H1 (cell line): Measurements from ENCODE around the gene PPP1R14C. TPM values are rescaled to one million over a fixed set of nuclear protein-coding genes. Genes with fewer than 3 reads are reported as not detected.

Experiments
- CTCF ChIA-PET: fragments of 300-600 bp; sonication (Branson Sonifier 250); formaldehyde crosslinking; loops from one replicate; lab custom pipeline; 2021; ENCODE audit not compliant: partially characterized antibody; lab: Charles Lee
- POLR2A ChIA-PET: fragments of 300-600 bp; sonication (Branson Sonifier 250); formaldehyde crosslinking; loops from one replicate; lab custom pipeline; 2021; ENCODE audit warnings: inconsistent platforms; ENCODE audit not compliant: partially characterized antibody; lab: Charles Lee
- DNase-seq, 2 experiments: peaks; one replicate each; pipeline versions ENCODE4 v3.0.0 to v3.0.0-alpha.2; 2010 to 2022; ENCODE audit warnings: low spot score in 2 of 2, low read depth in 1 of 2, mixed read lengths in 1 of 2
- FAIRE-seq: peaks from 2 replicates; lab custom pipeline; 2011; peaks lifted over from hg19 to GRCh38; lab: Jason Lieb, UNC
- H2AFZ ChIP-seq: 2 replicates; pipeline ENCODE4 v1.8.1; 2012; ENCODE audit warnings: low read length, inconsistent platforms
- H2AK5ac ChIP-seq: 2 replicates; pipeline ENCODE4 v1.6.1; 2013; ENCODE audit warnings: low read depth, low read length
- H2BK120ac ChIP-seq: replicated peaks from 2 replicates; pipeline ENCODE3; 2013; ENCODE audit warnings: low read depth, low read length, inconsistent platforms
- H2BK12ac ChIP-seq: 2 replicates; pipeline ENCODE4 v1.6.1; 2013; ENCODE audit warnings: low read depth, low read length
- H2BK15ac ChIP-seq: 2 replicates; pipeline ENCODE4 v1.6.1; 2013; ENCODE audit warnings: low read length
- H2BK20ac ChIP-seq: 2 replicates; pipeline ENCODE4 v1.6.1; 2013; ENCODE audit warnings: low read length
- H2BK5ac ChIP-seq: 2 replicates; pipeline ENCODE4 v1.6.1; 2013; ENCODE audit warnings: low read depth, low read length
- H3K14ac ChIP-seq: 2 replicates; pipeline ENCODE4 v1.6.1; 2013; ENCODE audit warnings: inconsistent platforms; ENCODE audit not compliant: insufficient read length
- H3K18ac ChIP-seq: 2 replicates; pipeline ENCODE4 v1.6.1; 2013; ENCODE audit warnings: low read length; ENCODE audit errors: extremely low read depth
- H3K23ac ChIP-seq: 2 replicates; pipeline ENCODE4 v1.6.1; 2013; ENCODE audit warnings: inconsistent platforms; ENCODE audit not compliant: insufficient read length
- H3K23me2 ChIP-seq: 2 replicates; pipeline ENCODE4 v1.6.1; 2013; ENCODE audit warnings: low read depth, low read length
- H3K27ac ChIP-seq: 2 replicates; pipeline ENCODE4 v1.6.1; 2011; ENCODE audit warnings: low read depth, low read length, inconsistent platforms
- H3K27me3 ChIP-seq, 4 experiments: replicated peaks in 1 of 4; 1 replicate in 1 of 4; 2 replicates in 3 of 4; pipeline versions ENCODE4 v1.6.1 to v1.8.1; 2011 to 2013; ENCODE audit warnings: low read length in 3 of 4, mild to moderate bottlenecking in 3 of 4, inconsistent platforms in 2 of 4, mixed read lengths in 2 of 4, moderate library complexity in 1 of 4; ENCODE audit not compliant: control insufficient read depth in 3 of 4, insufficient read depth in 3 of 4; ENCODE audit errors: extremely low read depth in 1 of 4
- H3K36me3 ChIP-seq, 4 experiments: 2 replicates each; pipeline versions ENCODE4 v1.6.1 to v1.8.1; 2011 to 2013; ENCODE audit warnings: mild to moderate bottlenecking in 4 of 4, low read length in 3 of 4, moderate library complexity in 2 of 4, control low read depth in 1 of 4, inconsistent platforms in 1 of 4; ENCODE audit not compliant: insufficient read depth in 4 of 4, control insufficient read depth in 2 of 4
- H3K4ac ChIP-seq: replicated peaks from 2 replicates; pipeline ENCODE3; 2013; ENCODE audit warnings: low read length, low read depth, mixed read lengths, inconsistent platforms; ENCODE audit not compliant: insufficient read length
- H3K4me1 ChIP-seq, 4 experiments: replicated peaks in 1 of 4; 1 replicate in 1 of 4; 2 replicates in 3 of 4; pipeline versions ENCODE4 v1.6.1 to v1.8.1; 2011 to 2013; ENCODE audit warnings: low read length in 3 of 4, inconsistent platforms in 2 of 4, mixed read lengths in 1 of 4; ENCODE audit not compliant: insufficient read depth in 4 of 4, control insufficient read depth in 3 of 4
- H3K4me2 ChIP-seq, 2 experiments: 2 replicates each; pipeline versions ENCODE4 v1.6.1 to v1.8.1; 2011 to 2013; ENCODE audit warnings: low read depth in 2 of 2, low read length in 2 of 2, control low read depth in 1 of 2, inconsistent platforms in 1 of 2, mild to moderate bottlenecking in 1 of 2; ENCODE audit not compliant: insufficient read depth in 1 of 2
- H3K4me3 ChIP-seq, 4 experiments: fragments of 200-600, 300-600 bp in 1 of 4; sonication (generic), shearing (Covaris generic), sonication (Bioruptor Twin) in 1 of 4; 2 replicates each; pipeline versions ENCODE4 v1.5.1 to v1.8.1; 2011 to 2016; ENCODE audit warnings: low read length in 4 of 4, low read depth in 3 of 4, control low read depth in 2 of 4, inconsistent platforms in 2 of 4, mild to moderate bottlenecking in 2 of 4, mixed read lengths in 1 of 4, moderate library complexity in 1 of 4; ENCODE audit not compliant: insufficient read depth in 2 of 4; ENCODE audit errors: extremely low read depth in 1 of 4
- H3K56ac ChIP-seq: replicated peaks from 2 replicates; pipeline ENCODE3; 2013; ENCODE audit warnings: low read depth, mild to moderate bottlenecking, mixed read lengths, low read length, inconsistent platforms; ENCODE audit not compliant: insufficient read length
- H3K79me1 ChIP-seq: 2 replicates; pipeline ENCODE4 v1.6.1; 2013; ENCODE audit warnings: low read depth, low read length, control low read depth
- H3K79me2 ChIP-seq, 2 experiments: 2 replicates each; pipeline versions ENCODE4 v1.6.1 to v1.8.1; 2012 to 2013; ENCODE audit warnings: low read length in 2 of 2, mild to moderate bottlenecking in 2 of 2, inconsistent platforms in 1 of 2; ENCODE audit not compliant: insufficient read depth in 2 of 2, control insufficient read depth in 1 of 2
- H3K9ac ChIP-seq, 4 experiments: replicated peaks in 1 of 4; 1 replicate in 1 of 4; 2 replicates in 3 of 4; pipeline versions ENCODE4 v1.6.1 to v1.8.1; 2011 to 2013; ENCODE audit warnings: low read depth in 3 of 4, low read length in 3 of 4, control low read depth in 2 of 4, mild to moderate bottlenecking in 2 of 4, moderate library complexity in 2 of 4, inconsistent platforms in 1 of 4; ENCODE audit errors: extremely low read depth in 1 of 4
- H3K9me3 ChIP-seq, 2 experiments: 2 replicates each; pipeline versions ENCODE4 v1.6.1 to v1.8.1; 2012 to 2013; ENCODE audit warnings: mild to moderate bottlenecking in 2 of 2, moderate library complexity in 2 of 2, control low read depth in 1 of 2, inconsistent platforms in 1 of 2, low read depth in 1 of 2, low read length in 1 of 2, mixed read lengths in 1 of 2; ENCODE audit not compliant: insufficient read depth in 2 of 2
- H4K20me1 ChIP-seq, 2 experiments: replicated peaks in 1 of 2; 2 replicates each; pipeline versions ENCODE3 to v1.8.1; 2011 to 2013; ENCODE audit warnings: inconsistent platforms in 2 of 2, low read length in 2 of 2, mild to moderate bottlenecking in 1 of 2; ENCODE audit not compliant: insufficient read depth in 2 of 2, control insufficient read depth in 1 of 2
- H4K5ac ChIP-seq: 2 replicates; pipeline ENCODE4 v1.6.1; 2013; ENCODE audit warnings: low read length, low read depth, mixed read lengths, inconsistent platforms; ENCODE audit not compliant: insufficient read length
- H4K8ac ChIP-seq: 2 replicates; pipeline ENCODE4 v1.8.0; 2013; ENCODE audit warnings: mild to moderate bottlenecking, moderate library complexity, low read length, inconsistent platforms; ENCODE audit not compliant: insufficient read depth; ENCODE audit errors: extremely low read depth
- H4K91ac ChIP-seq: replicated peaks from 2 replicates; pipeline ENCODE3; 2013; ENCODE audit warnings: low read length, mixed read lengths, inconsistent platforms; ENCODE audit not compliant: insufficient read length
- CHD1 ChIP-seq: IDR thresholded peaks from 2 replicates; pipeline ENCODE4 v1.6.1; 2012; ENCODE audit warnings: low read depth, low read length, improper control_type of control experiment
- E2F6 ChIP-seq: IDR thresholded peaks from 2 replicates; pipeline ENCODE4 v1.6.1; 2012; ENCODE audit warnings: inconsistent platforms
- EP300 ChIP-seq, 2 experiments: IDR thresholded peaks; 1 replicate in 1 of 2; 2 replicates in 1 of 2; pipeline ENCODE4 v1.6.1; 2011 to 2012; ENCODE audit warnings: low read depth in 2 of 2, low read length in 2 of 2, mild to moderate bottlenecking in 2 of 2, borderline replicate concordance in 1 of 2, inconsistent platforms in 1 of 2, moderate library complexity in 1 of 2
- GABPA ChIP-seq: IDR thresholded peaks from 2 replicates; pipeline ENCODE4 v1.6.1; 2011; ENCODE audit warnings: mild to moderate bottlenecking, low read length, moderate library complexity, borderline replicate concordance; ENCODE audit not compliant: insufficient read depth
- KDM4A ChIP-seq: IDR thresholded peaks from one replicate; pipeline ENCODE4 v1.7.1; 2012; ENCODE audit warnings: low read depth, mild to moderate bottlenecking, moderate library complexity, low read length, inconsistent platforms; ENCODE audit not compliant: severe bottlenecking
- SRF ChIP-seq: IDR thresholded peaks from 2 replicates; pipeline ENCODE4 v1.6.1; 2011; ENCODE audit warnings: mild to moderate bottlenecking, low read depth, low read length, moderate library complexity
- TBP ChIP-seq: IDR thresholded peaks from 2 replicates; pipeline ENCODE4 v1.6.1; 2011; ENCODE audit warnings: low read depth, low read length, improper control_type of control experiment
- TEAD4 ChIP-seq: IDR thresholded peaks from 2 replicates; pipeline ENCODE4 v1.6.1; 2012; ENCODE audit warnings: low read depth, low read length, inconsistent platforms, mixed read lengths
- WGBS, 2 experiments: shearing (Covaris generic) in 1 of 2; methylation state at CpG; one replicate each; pipeline versions ENCODE4 v1.1.6 to v1.1.7; 2013 to 2015; ENCODE audit warnings: low lambda C conversion rate in 2 of 2, mixed read lengths in 2 of 2, inconsistent platforms in 1 of 2, low coverage in 1 of 2, missing lambda C conversion rate in 1 of 2; ENCODE audit not compliant: insufficient replicate concordance in 2 of 2, insufficient coverage in 1 of 2, insufficient read length in 1 of 2; ENCODE audit errors: extremely low coverage in 1 of 2, missing lambda C conversion rate in 1 of 2; 5-methylcytosine and 5-hydroxymethylcytosine counted together
- polyA plus RNA-seq, 7 experiments: library from polyadenylated mRNA; depleted of rRNA in 3 of 7; stranded (reverse) in 5 of 7; unstranded in 2 of 7; fragments of >200 nt in 5 of 7; fragments of 200-250 nt in 2 of 7; gene quantifications; 1 replicate in 5 of 7; 2 replicates in 1 of 7; 4 replicates in 1 of 7; pipeline versions ENCODE4 v1.2.1 to v1.2.3, GENCODE V29; 2011 to 2013; ENCODE audit warnings: missing spikeins in 2 of 7, mixed read lengths in 2 of 7
- total RNA-seq: library from RNA; stranded (reverse); fragmentation: NEBNext Ultra II Directional; extraction: Animal tissue kit (Norgen Biotek cat#: 25700); gene quantifications from 2 replicates; pipeline ENCODE4 v1.2.1, GENCODE V29; 2021

Gene PPP1R14C
- total and polyA plus RNA-seq, 2 of the 8 experiments (the other 6 are each of a cell fraction or from before 2014, with no cell fraction given): 0.30 to 0.61 TPM

- Histone ChIP-seq H4K20me1 (no peaks in the 10 kb centered on the region), H3K4me3 (no peak overlapping the region), H4K5ac (no peak overlapping the region), H2BK12ac (no peak overlapping the region), H2BK5ac (no peak overlapping the region), H3K79me1 (no peaks in the 10 kb centered on the region), H3K4me1 (no peaks in the 10 kb centered on the region), H3K27ac (no peak overlapping the region), H3K56ac (no peak overlapping the region), H3K79me2 (no peaks in the 10 kb centered on the region), H3K23ac (no peak overlapping the region), H3K4ac (no peak overlapping the region), H3K14ac (no peak overlapping the region), H2BK120ac (no peak overlapping the region), H3K9me3 (no peaks in the 10 kb centered on the region), H2BK20ac (no peak overlapping the region), H4K91ac (no peak overlapping the region), H4K8ac (peak overlapping the region; percentile 2; the same call in 1 of the 2 replicates), H3K27me3 (no peaks in the 10 kb centered on the region; a peak in 1 of 7 replicates), H3K36me3 (no peaks in the 10 kb centered on the region), H3K18ac (no peak overlapping the region), H3K23me2 (no peaks in the 10 kb centered on the region), H2BK15ac (no peak overlapping the region), H2AK5ac (no peak overlapping the region), H3K4me2 (no peak overlapping the region), H2AFZ (no peak overlapping the region), H3K9ac (no peak overlapping the region)
- POLR2A ChIA-PET: no interaction called here
- DNase-seq (no peak), FAIRE-seq (no peak)
- 96% methylated on average over 9 of the region's 9 CpGs; no CpG with 5 or more reads in 1 of the 2 experiments for WGBS, 2 experiments
- TF ChIP-seq TEAD4 (no peak), KDM4A (no peak), EP300 (IDR thresholded peaks at IDR 0.05; ENCODE audit: borderline replicate concordance in 1 of 2, low read depth in 2 of 2, low read length in 2 of 2) (no peak), TBP (no peak), E2F6 (no peak), CHD1 (no peak), GABPA (no peak), SRF (no peak)
- CTCF ChIA-PET: no interaction called here
Measured at GRCh38 chr6:150255840-150256239, 113.0 kb downstream of the PPP1R14C start.
